Stimulated activated CD8-positive, alpha-beta memory T cell treated with anti-CD3 and anti-CD28 coated beads, Interleukin-15, amount 100 ng/mL, for 1 hour (primary cell): ENCODE results near the gene INSRR.
A peak's percentile ranks its signal among the peaks of the same experiment; 100 is the strongest.

ENCODE experiments used
- DNase-seq: peaks from one replicate; pipeline ENCODE4 v3.0.0-alpha.2; 2020; ENCODE audit warnings: low read depth

Gene INSRR

GRCh38 chr1:156848461-156849150 is 10.3 kb downstream of the INSRR start:
- DNase-seq, result peak; percentile 53

- no peak for DNase-seq
These were observed 11.1 kb downstream of the INSRR start for GRCh38 chr1:156847591-156848460.

GRCh38 chr1:156846643-156847042 is 12.3 kb downstream of the INSRR start:
- no peak for DNase-seq

- no peak for DNase-seq
These were observed 12.9 kb downstream of the INSRR start for GRCh38 chr1:156845953-156846545.

GRCh38 chr1:156845055-156845952 is 13.6 kb downstream of the INSRR start:
- DNase-seq, result no peak

- DNase-seq, result no peak
These were observed 14.3 kb downstream of the INSRR start for GRCh38 chr1:156844638-156845037.

GRCh38 chr1:156844102-156844501 is 14.8 kb downstream of the INSRR start:
- DNase-seq, result no peak

- no peak for DNase-seq
These were observed 16.2 kb downstream of the INSRR start for GRCh38 chr1:156842618-156843300.

- DNase-seq, result no peak
These were observed 17.5 kb downstream of the INSRR start for GRCh38 chr1:156841295-156841855.

- DNase-seq, result no peak
These were observed 18.0 kb downstream of the INSRR start for GRCh38 chr1:156840898-156841279.

GRCh38 chr1:156840186-156840897 is 18.6 kb downstream of the INSRR start:
- no peak for DNase-seq

- DNase-seq, result no peak
These were observed 19.3 kb downstream of the INSRR start for GRCh38 chr1:156839426-156840109.

GRCh38 chr1:156838972-156839371 is 19.9 kb downstream of the INSRR start:
- DNase-seq, result no peak

- DNase-seq, result no peak
These were observed 22.0 kb downstream of the INSRR start for GRCh38 chr1:156836892-156837291.

- no peak for DNase-seq
These were observed 22.8 kb downstream of the INSRR start for GRCh38 chr1:156836041-156836654.

- no peak for DNase-seq
These were observed 24.6 kb downstream of the INSRR start for GRCh38 chr1:156834322-156834721.

- DNase-seq, result no peak
These were observed 25.3 kb downstream of the INSRR start for GRCh38 chr1:156833603-156834002.

GRCh38 chr1:156832434-156832833 is 26.5 kb downstream of the INSRR start:
- no peak for DNase-seq

- DNase-seq, result no peak
These were observed 30.4 kb downstream of the INSRR start for GRCh38 chr1:156828400-156829124.
